Sigmoid colon (tissue), 7 donors: ENCODE data around the gene OR4F15. TPM values are rescaled to one million over a fixed set of nuclear protein-coding genes. Genes with fewer than 3 reads are reported as not detected.

Experiments
- DNase-seq: peaks from one replicate; pipeline ENCODE4 v3.0.0-alpha.2; 2019
- H3K27ac ChIP-seq, 4 donors: fragments of 200-600 bp; sonication (generic); one replicate each; pipeline ENCODE4 v1.5.1; 2016 to 2019; ENCODE audit warnings: mild to moderate bottlenecking in 1 of 4
- H3K27me3 ChIP-seq, 3 donors: fragments of 200-600 bp; sonication (generic); one replicate each; pipeline ENCODE4 v1.5.1; 2019; ENCODE audit warnings: mild to moderate bottlenecking in 1 of 3
- H3K36me3 ChIP-seq, 4 donors: fragments of 200-600 bp; sonication (generic); one replicate each; pipeline ENCODE4 v1.5.1; 2016 to 2019
- H3K4me1 ChIP-seq, 4 donors: fragments of 200-600 bp; sonication (generic); one replicate each; pipeline ENCODE4 v1.5.1; 2017 to 2019
- H3K4me3 ChIP-seq, 4 donors: fragments of 200-600 bp; sonication (generic); one replicate each; pipeline ENCODE4 v1.5.1; 2017 to 2019; ENCODE audit warnings: mild to moderate bottlenecking in 2 of 4, moderate library complexity in 1 of 4
- H3K9me3 ChIP-seq, 4 donors: fragments of 200-600 bp in 3 of 4; sonication (generic) in 3 of 4; one replicate each; pipeline versions ENCODE4 v1.5.1 to v1.6.1; 2013 to 2019
- CTCF ChIP-seq, 4 experiments: fragments of 450-650 bp in 3 of 4; fragments of 200-600 bp in 1 of 4; IDR thresholded peaks; one replicate each; pipeline ENCODE4 v1.5.1; 2016 to 2019; ENCODE audit warnings: antibody characterized with exemption in 4 of 4, mild to moderate bottlenecking in 3 of 4, moderate library complexity in 2 of 4
- EP300 ChIP-seq, 4 donors: sonication (generic); formaldehyde crosslinking; IDR thresholded peaks; one replicate each; pipeline ENCODE4 v1.6.1; 2017; ENCODE audit warnings: antibody characterized with exemption in 4 of 4
- POLR2A ChIP-seq, 2 donors: fragments of 450-650 bp; IDR thresholded peaks; one replicate each; pipeline ENCODE4 v1.6.1; 2016; ENCODE audit warnings: antibody characterized with exemption in 2 of 2, mild to moderate bottlenecking in 2 of 2, moderate library complexity in 2 of 2
- POLR2AphosphoS5 ChIP-seq, 4 donors: sonication (generic); formaldehyde crosslinking; IDR thresholded peaks; one replicate each; pipeline ENCODE4 v1.6.1; 2017; ENCODE audit warnings: antibody characterized with exemption in 4 of 4
- WGBS, 2 donors: extraction: QIAGEN DNeasy Blood & Tissue Kit; methylation state at CpG; one replicate each; pipeline ENCODE4 v1.1.7; 2013; 5-methylcytosine and 5-hydroxymethylcytosine counted together
- intact Hi-C: fragments of 100-400 bp; cut with DNase I; formaldehyde crosslinking; loops from one replicate; pipeline ENCODE4 v1.15.1; 2023
- polyA plus RNA-seq, 3 donors: library from polyadenylated mRNA; stranded (reverse); fragments of 200-250 nt; gene quantifications; one replicate each; pipeline ENCODE4 v1.2.3, GENCODE V29; 2013
- total RNA-seq, 4 donors: library from RNA; depleted of rRNA; stranded (reverse); fragments of >200 nt; gene quantifications; one replicate each; pipeline ENCODE4 v1.1.0, GENCODE V29; 2016
- donor health status: healthy with polysubstance abuse.
- donor health status: Bipolar disorder and iron deficiency.
- donor health status: healthy.

OR4F15 gene
- total and polyA plus RNA-seq, 7 donors, result 0.16 TPM; not detected in 6

DNA sequence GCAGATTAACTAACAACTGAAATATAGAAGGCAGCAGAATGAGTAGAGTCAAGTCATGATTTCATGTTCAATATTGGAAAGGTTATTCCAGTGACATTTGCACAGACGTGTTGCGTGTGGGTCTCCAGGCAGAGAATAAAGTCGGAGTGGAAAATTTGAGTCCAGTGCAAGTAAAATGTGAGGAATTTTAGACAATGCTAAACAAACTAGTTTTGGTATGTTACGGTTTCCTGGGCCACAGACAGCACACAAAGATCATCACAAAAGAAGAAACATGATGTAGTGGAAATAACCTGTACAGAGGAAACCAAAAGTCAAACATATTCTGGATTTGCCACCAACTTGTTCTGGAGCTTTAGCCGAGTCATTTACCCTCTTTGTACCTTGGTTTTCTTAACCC, 8.3 kb upstream of the OR4F15 start:
- TF ChIP-seq POLR2AphosphoS5 (IDR thresholded peaks at IDR 0.05) (no peak), CTCF (IDR thresholded peaks at IDR 0.05) (no peak), EP300 (IDR thresholded peaks at IDR 0.05) (no peak), POLR2A (IDR thresholded peaks at IDR 0.05) (no peak)
- Histone ChIP-seq H3K4me1 (no peaks in the 10 kb centered on the region), H3K27ac (no peak overlapping the region), H3K36me3 (no peaks in the 10 kb centered on the region), H3K27me3 (no peaks in the 10 kb centered on the region), H3K9me3 (no peaks in the 10 kb centered on the region), H3K4me3 (no peak overlapping the region)
- intact Hi-C loops, result no loop called here
- DNase-seq, result no peak
- WGBS, 2 donors, result 75 to 83% methylated on average over 5 of the region's 5 CpGs

GRCh38 chr15:101804375-101804774, 7.6 kb upstream of the OR4F15 start:
- intact Hi-C loops, result no loop called here
- TF ChIP-seq POLR2A (IDR thresholded peaks at IDR 0.05), result no peak
- TF ChIP-seq POLR2AphosphoS5 (IDR thresholded peaks at IDR 0.05), result no peak
- TF ChIP-seq CTCF (IDR thresholded peaks at IDR 0.05), result no peak
- TF ChIP-seq EP300 (IDR thresholded peaks at IDR 0.05), result no peak
- no peaks in the 10 kb centered on the region for H3K4me1 ChIP-seq
- DNase-seq, result no peak
- no peak overlapping the region for H3K27ac ChIP-seq
- H3K9me3 ChIP-seq, result no peaks in the 10 kb centered on the region
- H3K4me3 ChIP-seq, result no peak overlapping the region
- no peaks in the 10 kb centered on the region for H3K36me3 ChIP-seq
- no peaks in the 10 kb centered on the region for H3K27me3 ChIP-seq

GRCh38 chr15:101804941-101805340, 7.1 kb upstream of the OR4F15 start:
- Histone ChIP-seq H3K4me3 (no peak overlapping the region), H3K4me1 (no peaks in the 10 kb centered on the region), H3K9me3 (no peaks in the 10 kb centered on the region), H3K27me3 (no peaks in the 10 kb centered on the region), H3K36me3 (no peaks in the 10 kb centered on the region), H3K27ac (no peak overlapping the region)
- intact Hi-C loops, result no loop called here
- TF ChIP-seq CTCF (IDR thresholded peaks at IDR 0.05), result no peak
- no peak for TF ChIP-seq POLR2AphosphoS5 (IDR thresholded peaks at IDR 0.05)
- TF ChIP-seq EP300 (IDR thresholded peaks at IDR 0.05), result no peak
- no peak for DNase-seq

- TF ChIP-seq POLR2A (IDR thresholded peaks at IDR 0.05), result no peak
- no peak for TF ChIP-seq CTCF (IDR thresholded peaks at IDR 0.05)
- no peak for TF ChIP-seq EP300 (IDR thresholded peaks at IDR 0.05)
- TF ChIP-seq POLR2AphosphoS5 (IDR thresholded peaks at IDR 0.05), result no peak
- Histone ChIP-seq H3K4me3 (no peak overlapping the region), H3K27ac (no peak overlapping the region), H3K9me3 (no peaks in the 10 kb centered on the region), H3K36me3 (no peaks in the 10 kb centered on the region), H3K27me3 (no peaks in the 10 kb centered on the region), H3K4me1 (no peaks in the 10 kb centered on the region)
- DNase-seq, result no peak
- intact Hi-C loops, result no loop called here
- WGBS, 2 donors, result 73 to 78% methylated on average over 6 of the region's 6 CpGs
Measured at GRCh38 chr15:101805605-101806345, 6.2 kb upstream of the OR4F15 start.
